Hematopoietic multipotent progenitor cell treated with erythropoietin and hydrocortisone succinate and interleukin-3 and kit ligand, for 6 days (in vitro differentiated cells): Measurements from ENCODE around the gene SH3GL1.

Experiments
- DNase-seq: peaks from one replicate; pipeline ENCODE4 v3.0.0-alpha.2; 2015

SH3GL1 gene, protein sequence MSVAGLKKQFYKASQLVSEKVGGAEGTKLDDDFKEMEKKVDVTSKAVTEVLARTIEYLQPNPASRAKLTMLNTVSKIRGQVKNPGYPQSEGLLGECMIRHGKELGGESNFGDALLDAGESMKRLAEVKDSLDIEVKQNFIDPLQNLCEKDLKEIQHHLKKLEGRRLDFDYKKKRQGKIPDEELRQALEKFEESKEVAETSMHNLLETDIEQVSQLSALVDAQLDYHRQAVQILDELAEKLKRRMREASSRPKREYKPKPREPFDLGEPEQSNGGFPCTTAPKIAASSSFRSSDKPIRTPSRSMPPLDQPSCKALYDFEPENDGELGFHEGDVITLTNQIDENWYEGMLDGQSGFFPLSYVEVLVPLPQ

GRCh38 chr19:4400135-4400936 is at the start of gene SH3GL1:
SH3GL1 (minus strand) TSS chr19:4400547; CDS start chr19:4400368, 179 bp downstream.
- peak; percentile 92 for DNase-seq

DNA sequence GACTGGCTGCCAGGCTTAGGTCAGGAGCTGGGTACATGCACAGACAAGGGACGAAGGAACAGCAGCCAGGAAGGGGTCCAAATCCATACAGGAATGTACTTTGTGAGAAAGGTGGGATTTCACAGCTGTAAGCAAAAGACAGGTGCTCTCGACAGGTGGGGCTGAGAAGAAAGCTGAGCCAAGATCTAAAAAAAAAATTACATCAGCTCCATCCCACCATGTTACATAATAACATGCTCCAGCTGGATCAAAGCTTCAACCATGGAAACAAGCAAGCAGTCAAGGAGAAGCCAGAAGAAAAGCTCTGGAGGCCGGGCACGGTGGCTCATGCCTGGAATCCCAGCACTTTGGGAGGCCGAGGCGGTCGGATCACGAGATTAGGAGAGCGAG is 49.3 kb upstream of the SH3GL1 start:
- no peak for DNase-seq

DNA sequence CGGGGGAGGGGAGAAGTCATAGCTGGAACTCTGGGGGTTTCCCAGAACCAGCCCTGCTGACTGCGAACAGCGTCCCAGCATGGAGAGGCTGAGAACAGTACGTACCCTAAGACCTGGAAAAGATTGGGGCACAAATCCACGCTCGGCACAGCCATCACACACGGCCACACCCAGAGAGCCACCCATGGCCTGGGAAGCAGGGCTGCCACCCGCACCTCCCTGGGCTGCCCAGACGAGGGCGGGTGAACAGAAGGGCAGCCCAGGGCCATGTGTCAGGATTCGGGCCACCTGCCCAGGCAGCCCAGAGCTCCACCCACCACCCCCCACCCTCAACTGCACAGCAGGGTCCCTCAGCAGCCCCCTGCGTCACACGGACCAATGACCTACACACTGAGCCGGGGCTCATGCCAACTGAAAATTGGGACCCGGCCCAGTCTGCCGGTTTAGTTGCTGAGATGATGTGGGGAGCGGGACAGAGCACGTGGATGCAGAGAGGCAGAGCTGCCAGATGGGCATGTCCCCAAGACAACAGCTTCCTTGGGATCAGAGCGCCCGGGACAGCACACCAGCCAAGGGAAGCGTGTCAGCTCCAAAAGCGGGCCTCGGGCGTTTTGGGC is 48.8 kb upstream of the SH3GL1 start:
- no peak for DNase-seq

DNA sequence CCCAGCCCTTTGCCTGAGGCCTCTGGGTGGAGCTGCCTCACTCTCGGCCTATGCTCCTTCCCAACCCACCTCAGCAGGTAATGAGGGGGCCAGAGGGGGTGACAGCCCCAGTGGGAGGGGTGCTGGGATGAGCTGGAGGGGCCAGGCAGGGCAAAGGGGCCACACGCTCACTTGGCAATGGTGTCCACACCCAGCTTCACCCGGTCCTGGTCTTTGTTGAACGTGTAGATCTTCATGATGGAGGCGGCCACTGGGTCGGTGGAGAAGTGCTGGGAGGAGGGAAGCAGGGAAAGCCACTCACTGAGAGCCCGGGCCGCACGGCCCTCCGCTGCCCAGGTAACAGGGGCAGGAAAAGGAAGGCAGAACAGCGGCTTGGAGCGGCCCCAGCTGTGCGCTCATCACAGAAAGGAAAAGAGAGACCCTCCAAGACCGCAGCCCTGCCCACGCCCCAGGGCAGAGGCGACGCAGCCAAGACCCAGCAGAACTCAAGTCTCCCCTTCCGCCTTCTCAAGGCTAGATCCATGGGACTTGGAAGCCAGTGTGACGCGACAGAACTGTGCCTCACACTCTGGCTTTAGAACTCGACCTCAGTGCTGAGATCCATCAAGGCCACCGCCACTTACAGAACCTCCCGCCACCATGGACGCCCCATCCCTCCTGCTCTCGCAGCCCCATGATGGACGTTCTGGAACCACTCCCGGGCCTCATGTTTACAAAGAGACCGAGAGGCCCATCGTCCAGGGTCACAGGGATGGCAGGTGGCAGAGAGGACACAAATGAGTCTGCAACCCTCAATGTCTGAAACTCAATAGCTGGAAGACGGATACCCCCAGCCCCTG is 48.0 kb upstream of the SH3GL1 start:
- DNase-seq, result no peak

GRCh38 chr19:4447327-4448146 is 47.2 kb upstream of the SH3GL1 start:
- no peak for DNase-seq

- DNase-seq, result no peak
Measured at GRCh38 chr19:4446704-4447200, 46.4 kb upstream of the SH3GL1 start.

DNA sequence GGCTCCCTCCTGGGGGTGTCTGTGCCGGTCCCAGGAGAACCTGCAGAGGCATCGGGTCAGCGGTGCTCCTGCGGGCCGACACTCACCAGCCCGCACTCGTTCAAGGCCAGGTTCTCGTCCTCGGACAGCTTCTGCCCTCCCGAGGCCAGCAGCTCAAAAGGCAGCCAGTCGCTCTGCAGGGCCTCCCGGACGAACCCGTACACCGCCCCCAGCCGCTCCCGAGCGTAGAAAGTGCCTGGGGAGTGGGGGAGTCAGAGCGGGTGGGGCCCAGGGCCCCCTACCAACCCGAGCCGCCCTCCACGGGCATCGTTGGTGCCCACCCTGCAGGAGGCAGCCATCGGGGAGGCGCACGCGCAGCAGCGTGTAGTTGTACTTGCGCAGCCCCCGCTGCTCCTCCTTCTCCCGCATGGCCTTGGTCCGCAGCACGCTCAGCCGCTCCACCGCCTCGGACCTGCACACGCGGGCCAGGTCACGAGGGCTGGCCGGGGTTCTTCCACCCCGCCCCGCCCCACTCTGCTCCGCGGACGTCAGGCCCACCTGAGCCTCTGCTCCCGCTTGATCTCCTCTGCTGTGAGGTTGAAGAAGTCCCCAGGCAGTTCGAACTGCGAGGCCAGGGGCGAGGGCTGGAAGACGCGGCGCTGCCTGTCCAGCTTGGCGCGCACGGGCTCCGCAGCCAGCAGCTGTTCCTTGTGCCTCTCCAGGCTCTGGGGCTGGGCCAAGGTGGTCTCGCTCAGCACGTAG is 45.8 kb upstream of the SH3GL1 start:
- no peak for DNase-seq

DNA sequence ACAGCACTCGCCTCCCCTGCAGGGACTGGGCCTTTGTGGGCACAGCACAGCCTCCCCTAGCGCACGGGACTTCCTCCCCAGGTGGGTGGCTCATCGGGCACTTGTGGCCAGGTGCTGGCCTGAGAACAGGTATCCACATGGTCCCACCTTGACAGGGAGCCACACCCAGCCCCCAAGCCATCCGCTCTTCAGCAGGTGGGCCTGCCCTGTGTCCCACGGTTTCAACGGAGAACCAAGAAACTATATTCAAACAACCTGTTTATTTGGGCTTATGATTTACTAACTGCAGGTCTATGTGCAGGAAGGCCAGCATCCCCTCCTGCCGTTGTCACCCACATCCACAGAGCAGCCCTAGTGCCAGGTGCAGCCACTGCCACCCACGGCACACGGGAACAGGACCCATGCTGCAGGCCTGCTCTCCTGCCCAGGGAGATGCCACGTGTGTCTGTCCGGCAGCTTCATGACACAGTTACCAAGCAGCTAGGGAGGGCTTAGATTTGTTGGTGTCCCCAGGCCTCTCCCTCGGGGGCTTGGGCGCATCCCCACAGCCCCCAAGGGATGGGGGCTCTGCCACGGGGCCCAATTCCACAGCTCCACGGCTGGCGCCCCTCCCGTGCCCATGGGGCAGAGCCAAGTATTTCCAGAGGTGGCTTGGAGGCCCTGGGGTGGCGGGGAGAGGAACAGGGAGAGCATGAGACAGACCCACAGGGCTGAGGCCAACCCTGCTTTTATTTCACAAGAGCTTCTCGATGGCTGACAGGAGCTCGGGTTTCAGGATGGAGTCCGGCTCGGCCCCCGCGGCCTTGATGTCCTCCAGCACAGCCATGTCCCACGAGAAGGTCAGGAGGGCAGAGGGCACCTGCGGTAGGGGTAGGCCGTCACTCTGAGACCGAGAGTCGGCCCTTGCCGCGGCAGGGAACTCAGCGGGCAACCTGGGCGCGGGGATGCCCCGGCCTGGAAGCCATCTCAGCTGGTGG is 44.7 kb upstream of the SH3GL1 start:
- DNase-seq, result no peak

DNA sequence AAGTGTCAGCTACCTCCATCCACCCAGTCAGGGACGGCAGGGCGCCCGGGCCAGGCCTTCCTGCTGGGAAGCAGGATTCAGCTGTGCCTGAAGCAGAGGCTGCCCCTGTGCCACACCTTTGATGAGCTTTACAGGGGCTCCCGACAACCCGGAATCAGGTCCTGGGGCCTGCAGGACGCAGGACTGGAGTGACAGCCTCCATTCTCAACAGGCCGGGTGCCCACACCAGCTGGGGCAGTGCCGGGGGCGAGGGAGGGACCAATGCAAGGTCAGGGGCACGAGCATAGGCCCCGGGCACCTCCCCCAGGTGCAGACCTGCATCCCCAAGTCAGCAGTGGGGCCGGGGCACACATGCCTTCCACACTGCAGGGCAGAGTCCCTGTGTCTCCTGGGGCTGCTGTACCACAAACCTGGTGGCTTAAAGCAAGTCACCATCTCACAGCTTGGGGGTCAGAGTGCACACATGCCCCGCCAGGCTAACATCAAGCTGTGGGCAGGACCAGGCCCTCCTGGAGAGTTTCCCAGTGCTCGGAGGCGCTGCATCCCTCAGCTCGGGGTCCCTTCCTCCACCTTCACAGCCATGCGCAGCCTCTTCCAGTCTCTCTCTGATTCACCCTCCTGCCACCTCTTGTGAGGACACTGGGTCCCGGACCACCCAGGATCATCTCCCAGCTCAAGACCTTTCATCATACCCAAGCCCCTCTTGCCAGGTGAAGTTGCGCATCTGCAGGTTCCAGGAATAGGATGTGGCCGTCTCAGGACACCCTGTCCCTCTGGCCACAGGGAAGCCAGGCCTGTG is 43.8 kb upstream of the SH3GL1 start:
- DNase-seq, result no peak

DNA sequence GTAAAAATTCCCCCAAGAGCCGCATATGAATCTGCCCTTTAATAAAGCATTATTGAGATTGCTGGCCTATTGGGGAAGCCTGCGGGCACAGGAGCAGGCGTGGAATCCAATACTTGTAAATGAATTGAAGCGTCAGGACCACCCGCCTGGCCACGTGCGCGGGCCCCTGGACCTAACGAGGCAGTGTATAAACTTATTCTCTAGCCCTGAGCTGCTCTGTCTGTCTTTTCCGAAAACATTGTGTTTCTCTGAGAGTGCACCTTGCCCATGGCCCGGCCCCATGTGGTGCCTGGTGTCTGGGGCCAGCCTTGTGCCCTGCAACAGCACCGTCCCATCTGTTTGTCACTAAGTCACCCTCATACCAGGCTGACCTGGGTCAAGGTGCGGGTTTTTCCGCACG is 42.8 kb upstream of the SH3GL1 start:
- no peak for DNase-seq

GRCh38 chr19:4442819-4443146 is 42.4 kb upstream of the SH3GL1 start:
- DNase-seq, result no peak

DNA sequence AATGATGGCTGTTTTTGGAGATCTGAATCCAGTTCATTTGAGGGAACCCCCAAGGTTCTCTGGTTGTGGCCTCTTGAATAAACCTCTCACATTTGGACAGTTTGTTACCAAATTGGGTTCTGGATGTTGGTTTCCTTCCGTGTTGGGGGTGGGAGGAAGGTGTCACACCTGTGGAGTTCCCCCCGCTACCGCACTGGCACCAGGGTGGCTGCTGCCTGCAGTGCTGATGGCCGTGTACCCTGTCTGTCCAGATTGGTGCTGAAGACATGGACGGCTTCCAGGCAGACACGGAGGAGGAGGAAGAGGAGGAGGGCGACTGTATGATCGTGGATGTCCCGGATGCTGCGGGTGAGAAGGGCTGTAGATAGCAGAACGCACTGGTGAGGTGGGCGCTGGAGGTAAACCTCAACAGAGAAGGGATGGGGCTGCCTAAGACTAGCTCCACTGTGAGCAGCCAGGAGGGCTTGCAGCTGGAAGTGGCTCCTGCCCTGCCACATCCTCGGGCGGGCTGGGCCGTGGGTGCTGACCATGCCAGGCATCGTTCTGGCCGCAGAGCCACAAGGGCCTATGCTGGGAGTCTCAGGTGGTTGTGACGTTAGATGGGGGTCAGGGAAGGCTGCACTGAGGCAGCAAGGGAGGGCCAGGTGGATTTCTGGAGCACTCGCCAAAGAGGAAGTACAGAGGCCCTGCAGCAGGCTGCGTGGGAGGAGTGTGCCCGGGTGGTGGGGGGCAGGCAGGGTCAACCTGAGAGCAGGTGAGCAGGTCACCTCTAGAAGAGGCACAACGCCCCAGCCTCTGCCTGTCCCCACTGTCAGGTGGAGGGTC is 41.9 kb upstream of the SH3GL1 start:
- DNase-seq, result no peak

DNA sequence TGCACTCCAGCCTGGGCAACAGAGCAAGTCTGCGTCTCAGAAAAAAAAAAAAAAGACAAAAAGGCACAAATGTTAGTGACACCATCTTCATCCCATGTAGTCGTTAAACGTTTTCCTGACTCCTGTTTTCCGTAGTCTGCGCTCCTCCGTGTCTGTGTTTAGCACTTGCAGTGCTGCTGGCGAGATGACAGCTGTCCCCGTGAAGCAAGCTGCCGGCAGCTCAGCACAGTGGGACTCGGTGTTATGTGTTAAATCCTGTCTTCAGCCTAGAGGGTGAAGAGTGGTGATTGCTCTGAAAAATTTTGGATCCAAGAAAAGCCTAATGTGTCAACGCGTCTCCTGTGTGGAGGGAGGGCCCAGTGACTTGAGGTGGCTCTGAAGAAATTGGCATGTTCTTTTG is 38.9 kb upstream of the SH3GL1 start:
- DNase-seq, result no peak

- DNase-seq, result no peak
Measured at GRCh38 chr19:4437103-4437502, 36.8 kb upstream of the SH3GL1 start.

DNA sequence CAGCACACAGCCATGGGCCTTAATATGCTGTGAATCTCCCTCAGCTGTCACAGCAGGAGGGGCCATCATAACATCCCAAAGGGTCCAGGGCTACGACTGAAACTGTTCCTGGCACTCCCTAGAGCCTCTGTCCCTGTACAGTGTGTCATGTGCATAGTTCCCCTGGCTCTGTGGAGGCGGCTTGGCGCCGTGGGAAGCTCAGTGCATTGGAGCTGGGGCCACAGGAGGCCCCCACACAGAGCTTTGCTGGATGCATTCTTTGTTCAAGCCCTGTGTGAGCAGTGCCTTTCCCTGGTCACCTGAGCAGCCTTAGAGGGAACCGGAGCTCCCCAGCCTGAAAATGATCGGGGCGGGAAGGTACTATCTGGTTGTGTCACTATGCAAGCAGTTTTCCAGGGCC is 35.9 kb upstream of the SH3GL1 start:
- DNase-seq, result no peak

DNA sequence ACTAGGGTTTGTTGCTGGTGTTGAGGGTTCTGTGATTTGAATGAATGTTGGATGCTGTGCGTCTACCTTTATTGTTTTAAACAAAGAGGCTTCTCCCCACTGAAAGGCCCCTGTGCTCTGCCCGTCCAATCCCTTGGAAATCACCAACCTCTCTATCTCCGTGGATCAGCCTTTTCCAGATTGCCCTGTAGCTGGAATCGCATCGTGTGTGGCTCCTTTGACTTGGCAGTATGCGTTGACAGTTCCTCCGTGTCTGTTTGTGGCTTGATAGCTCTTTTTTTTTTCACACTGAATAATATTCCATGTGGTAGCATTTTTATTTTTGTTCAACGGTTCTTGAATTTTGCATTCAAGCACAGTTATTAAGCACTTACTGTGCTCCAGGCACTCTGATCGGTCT is 34.0 kb upstream of the SH3GL1 start:
- DNase-seq, result no peak

- DNase-seq, result no peak
Measured at GRCh38 chr19:4432918-4433506, 32.7 kb upstream of the SH3GL1 start.
